ENCODE measurements around the gene LRRC8A. TPM values are rescaled to one million over a fixed set of nuclear protein-coding genes. Genes with fewer than 3 reads are reported as not detected.

Gene LRRC8A
- total RNA-seq, 6 experiments from 2014 or later: 8.6 to 46.1 (median 22.1) TPM

DNA sequence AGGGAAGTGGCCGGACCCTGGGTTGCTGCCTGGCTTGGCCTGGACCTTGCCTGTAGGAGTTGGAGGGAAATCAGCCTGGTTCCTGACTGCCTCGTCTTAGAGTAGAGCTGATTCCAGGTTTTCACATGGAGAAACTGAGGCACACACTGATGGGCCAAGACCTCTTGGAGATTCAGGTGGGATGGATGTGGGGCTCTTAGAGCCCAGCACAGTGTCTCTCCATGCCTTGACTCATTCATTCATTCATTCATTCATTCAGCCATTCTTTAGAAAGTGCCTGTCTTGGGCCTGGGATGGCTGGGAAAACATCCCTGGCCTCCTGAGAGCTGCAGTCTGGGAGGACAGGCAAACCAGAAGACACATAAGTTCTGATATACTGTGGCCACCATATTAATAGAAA, 2.2 kb downstream of the LRRC8A start:
- Histone ChIP-seq H3K36me3 (peaks cover 0 to 17% (median 5%) of the 10 kb centered on the region in 4 donors), H3K4me3 (no peak overlapping the region), H3K9me3 (no peaks in the 10 kb centered on the region), H3K4me1 (peaks cover 0 to 32% (median 8%) of the 10 kb centered on the region in 4 donors), H3K27ac (no peak overlapping the region), H3K27me3 (no peaks in the 10 kb centered on the region)
- 40% methylated on average over 1 of the region's 2 CpGs for WGBS (ENCODE audit: insufficient coverage, low coverage, low lambda C conversion rate, missing lambda C conversion rate)
- DNase-seq (no peak), ATAC-seq (no peak)
- TF ChIP-seq CTCF (IDR thresholded peaks at IDR 0.05): no peak
- TF ChIP-seq POLR2A (IDR thresholded peaks at IDR 0.05): no peak
- intact Hi-C loops (cut with DNase I): loop anchor here (5.0 kb wide), 2 partner anchors 33 to 38 kb away; partner anchors contain the start of gene PHYHD1 (in 1 of the 2)

- no peaks in the 10 kb centered on the region for H3K9me3 ChIP-seq
- ATAC-seq: no peak
- H3K27me3 ChIP-seq: no peaks in the 10 kb centered on the region
- intact Hi-C loops (cut with DNase I): no loop called here
- H3K4me1 ChIP-seq: peaks cover 0 to 22% (median 3%) of the 10 kb centered on the region in 4 donors
- no peak for TF ChIP-seq CTCF (IDR thresholded peaks at IDR 0.05)
- TF ChIP-seq POLR2A (IDR thresholded peaks at IDR 0.05): no peak
- DNase-seq: no peak
- no peak overlapping the region for H3K4me3 ChIP-seq
- no peak overlapping the region for H3K27ac ChIP-seq
- WGBS (ENCODE audit: insufficient coverage, low coverage, low lambda C conversion rate, missing lambda C conversion rate): 100% methylated on average over 3 of the region's 8 CpGs
- H3K36me3 ChIP-seq: peaks cover 0 to 17% (median 8%) of the 10 kb centered on the region in 4 donors
Observed at GRCh38 chr9:128885376-128885775, 3.4 kb downstream of the LRRC8A start.

DNA sequence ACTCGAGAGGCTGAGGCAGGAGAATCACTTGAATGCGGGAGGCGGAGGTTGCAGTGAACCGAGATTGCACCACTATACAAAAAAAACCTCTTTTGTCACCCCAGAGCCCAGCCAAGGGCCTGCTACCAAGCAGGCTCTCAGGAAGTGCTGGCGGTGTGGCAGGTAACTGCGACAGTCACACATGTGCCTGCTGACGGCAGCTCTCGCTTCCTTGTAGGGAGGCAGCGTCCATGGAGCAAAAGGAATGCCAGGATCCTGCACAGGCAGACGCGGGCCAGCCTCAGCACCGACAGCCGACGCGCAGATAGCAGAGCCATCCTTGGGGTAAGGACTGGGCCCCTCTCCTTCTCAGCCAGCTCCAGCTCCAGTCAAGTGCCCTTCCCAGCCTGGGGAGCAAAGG, 3.9 kb downstream of the LRRC8A start:
- intact Hi-C loops (cut with DNase I): no loop called here
- no peak for ATAC-seq
- H3K9me3 ChIP-seq: no peaks in the 10 kb centered on the region
- TF ChIP-seq CTCF (IDR thresholded peaks at IDR 0.05): no peak
- peaks cover 0 to 17% (median 8%) of the 10 kb centered on the region in 4 donors for H3K36me3 ChIP-seq
- H3K4me3 ChIP-seq: no peak overlapping the region
- 89% methylated on average over 3 of the region's 15 CpGs for WGBS (ENCODE audit: insufficient coverage, low coverage, low lambda C conversion rate, missing lambda C conversion rate)
- H3K27me3 ChIP-seq: no peaks in the 10 kb centered on the region
- no peak for DNase-seq
- no peak overlapping the region for H3K27ac ChIP-seq
- H3K4me1 ChIP-seq: peaks cover 0 to 18% (median under 1%) of the 10 kb centered on the region in 4 donors

GRCh38 chr9:128886211-128886891, 4.4 kb downstream of the LRRC8A start:
- intact Hi-C loops (cut with DNase I): no loop called here
- no peak overlapping the region for H3K4me3 ChIP-seq
- WGBS (ENCODE audit: insufficient coverage, low coverage, low lambda C conversion rate, missing lambda C conversion rate): 86% methylated on average over 10 of the region's 13 CpGs

More at GRCh38 chr9:128886211-128886891, 4.4 kb downstream of the LRRC8A start:
- peaks cover 0 to 17% (median 8%) of the 10 kb centered on the region in 4 donors for H3K36me3 ChIP-seq
- no peaks in the 10 kb centered on the region for H3K27me3 ChIP-seq
- no peak for TF ChIP-seq POLR2A (IDR thresholded peaks at IDR 0.05)
- no peak for TF ChIP-seq CTCF (IDR thresholded peaks at IDR 0.05)
- no peak for DNase-seq
- no peaks in the 10 kb centered on the region for H3K9me3 ChIP-seq
- H3K27ac ChIP-seq: no peak overlapping the region
- peaks cover 0 to 17% (median 0%) of the 10 kb centered on the region in 4 donors for H3K4me1 ChIP-seq
- no peak for ATAC-seq

Measured in right lobe of liver (tissue), 6 donors.